Measurements from ENCODE around the gene HSPBP1.

Gene HSPBP1

DNA sequence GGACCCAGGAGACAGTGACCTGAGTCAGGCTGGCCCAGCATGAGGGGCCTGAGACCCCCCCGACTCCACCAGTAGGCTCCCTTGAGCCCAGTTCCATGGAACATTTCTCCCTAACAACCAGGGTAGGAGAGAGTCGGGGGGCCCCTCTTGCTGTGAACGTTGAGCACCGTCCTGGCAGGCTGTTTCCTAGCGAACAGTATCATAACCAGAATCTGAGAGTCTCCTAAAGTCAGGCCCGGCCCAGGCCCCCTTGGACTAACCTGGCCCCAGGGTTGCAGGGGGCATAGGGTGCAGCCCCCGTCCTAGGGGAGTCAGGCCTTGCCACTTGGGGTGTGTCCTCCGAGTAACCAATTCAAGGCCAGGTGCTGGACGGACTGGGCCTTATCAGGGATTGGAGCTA lies 31.5 kb upstream of the HSPBP1 start:
- Histone ChIP-seq H3K9me3 (ENCODE audit: control insufficient read depth, insufficient read depth, low read depth, low read length) (no peaks in the 10 kb centered on the region), H3K36me3 (ENCODE audit: control insufficient read depth in 2 of 2, insufficient read depth in 1 of 2, low read length in 2 of 2) (peaks cover 14 to 37% of the 10 kb centered on the region in 2 experiments), H3K4me1 (ENCODE audit: control insufficient read depth, insufficient read depth, low read length) (no peaks in the 10 kb centered on the region), H3K4me3 (ENCODE audit: low read depth, low read length) (no peak overlapping the region), H3K27ac (ENCODE audit: extremely low read depth, low read depth, low read length) (no peak overlapping the region)
- ChIA-PET POLR2A (interaction anchor here (1.0 to 1.4 kb wide), 2 partner anchors 27 to 78 kb away, joined by 3 read pairs; no protein-coding TSS in a partner anchor), CTCF (interaction anchor here (5.7 kb wide), 1 partner anchor 9 kb away, joined by 45 read pairs; no protein-coding TSS in a partner anchor)
- no peak for TF ChIP-seq ZNF658 (tag by site-specific recombination; IDR thresholded peaks at IDR 0.05)

DNA sequence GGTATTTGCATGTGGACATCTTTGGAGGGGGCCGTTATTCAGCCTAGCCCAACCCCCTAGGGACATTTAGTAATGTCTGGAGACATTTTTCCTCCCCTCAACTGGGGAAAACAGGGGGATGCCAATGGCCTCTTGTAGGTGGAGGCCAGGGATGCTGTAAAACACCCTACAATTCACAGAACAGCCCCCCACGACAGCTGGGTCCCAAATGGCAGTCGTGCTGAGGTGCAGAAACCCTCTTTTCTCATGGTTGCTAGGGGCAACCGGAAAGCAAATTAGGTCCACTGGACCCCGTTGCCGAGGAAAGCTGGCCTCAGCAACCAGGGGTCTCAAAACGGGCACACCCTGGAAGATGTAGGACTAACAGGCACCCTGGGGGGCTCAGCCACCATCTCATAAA lies 30.6 kb upstream of the HSPBP1 start:
- ChIA-PET CTCF (interaction anchor here (0.9 kb wide), 1 partner anchor 9 kb away, joined by 4 read pairs; no protein-coding TSS in a partner anchor), POLR2A (interaction anchor here (0.5 kb wide), 1 partner anchor 17 kb away, joined by 3 read pairs; no protein-coding TSS in a partner anchor)
- no peak overlapping the region for H3K27ac ChIP-seq (ENCODE audit: extremely low read depth, low read depth, low read length)
- H3K36me3 ChIP-seq (ENCODE audit: control insufficient read depth in 2 of 2, insufficient read depth in 1 of 2, low read length in 2 of 2): peaks cover 17 to 46% of the 10 kb centered on the region in 2 experiments
- no peaks in the 10 kb centered on the region for H3K4me1 ChIP-seq (ENCODE audit: control insufficient read depth, insufficient read depth, low read length)
- no peaks in the 10 kb centered on the region for H3K9me3 ChIP-seq (ENCODE audit: control insufficient read depth, insufficient read depth, low read depth, low read length)
- H3K4me3 ChIP-seq (ENCODE audit: low read depth, low read length): no peak overlapping the region
- TF ChIP-seq MZF1 (tag by site-specific recombination; IDR thresholded peaks at IDR 0.05; ENCODE audit: borderline replicate concordance) (no peak), ZBTB1 (tag by site-specific recombination; IDR thresholded peaks at IDR 0.05) (no peak), ZNF354C (tag by site-specific recombination; IDR thresholded peaks at IDR 0.05; ENCODE audit: borderline replicate concordance, low read depth) (no peak), HOXA7 (CRISPR knock-in tag; IDR thresholded peaks at IDR 0.05; ENCODE audit: borderline replicate concordance) (no peak), ZNF777 (tag by site-specific recombination; IDR thresholded peaks at IDR 0.05; ENCODE audit: borderline replicate concordance) (no peak), KLF1 (tag by site-specific recombination; IDR thresholded peaks at IDR 0.05) (no peak), ZNF560 (tag by site-specific recombination; IDR thresholded peaks at IDR 0.05; ENCODE audit: borderline replicate concordance) (no peak), SP2 (tag by site-specific recombination; IDR thresholded peaks at IDR 0.05) (no peak), ZNF138 (tag by site-specific recombination; IDR thresholded peaks at IDR 0.05; ENCODE audit: borderline replicate concordance) (no peak), ZFHX2 (tag by site-specific recombination; conservative IDR thresholded peaks at IDR 0.05) (no peak), ZNF76 (tag by site-specific recombination; IDR thresholded peaks at IDR 0.05; ENCODE audit: borderline replicate concordance, low read depth) (no peak), ZNF223 (tag by site-specific recombination; IDR thresholded peaks at IDR 0.05) (no peak), ZFP69B (tag by site-specific recombination; IDR thresholded peaks at IDR 0.05) (no peak), RBAK (tag by site-specific recombination; IDR thresholded peaks at IDR 0.05) (no peak), ZNF292 (tag by site-specific recombination; IDR thresholded peaks at IDR 0.05; ENCODE audit: borderline replicate concordance, low read depth) (no peak)
- TF ChIP-seq, protein P1, sequence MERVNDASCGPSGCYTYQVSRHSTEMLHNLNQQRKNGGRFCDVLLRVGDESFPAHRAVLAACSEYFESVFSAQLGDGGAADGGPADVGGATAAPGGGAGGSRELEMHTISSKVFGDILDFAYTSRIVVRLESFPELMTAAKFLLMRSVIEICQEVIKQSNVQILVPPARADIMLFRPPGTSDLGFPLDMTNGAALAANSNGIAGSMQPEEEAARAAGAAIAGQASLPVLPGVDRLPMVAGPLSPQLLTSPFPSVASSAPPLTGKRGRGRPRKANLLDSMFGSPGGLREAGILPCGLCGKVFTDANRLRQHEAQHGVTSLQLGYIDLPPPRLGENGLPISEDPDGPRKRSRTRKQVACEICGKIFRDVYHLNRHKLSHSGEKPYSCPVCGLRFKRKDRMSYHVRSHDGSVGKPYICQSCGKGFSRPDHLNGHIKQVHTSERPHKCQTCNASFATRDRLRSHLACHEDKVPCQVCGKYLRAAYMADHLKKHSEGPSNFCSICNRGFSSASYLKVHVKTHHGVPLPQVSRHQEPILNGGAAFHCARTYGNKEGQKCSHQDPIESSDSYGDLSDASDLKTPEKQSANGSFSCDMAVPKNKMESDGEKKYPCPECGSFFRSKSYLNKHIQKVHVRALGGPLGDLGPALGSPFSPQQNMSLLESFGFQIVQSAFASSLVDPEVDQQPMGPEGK (tag by site-specific recombination; IDR thresholded peaks at IDR 0.05): no peak
- TF ChIP-seq, protein P2, sequence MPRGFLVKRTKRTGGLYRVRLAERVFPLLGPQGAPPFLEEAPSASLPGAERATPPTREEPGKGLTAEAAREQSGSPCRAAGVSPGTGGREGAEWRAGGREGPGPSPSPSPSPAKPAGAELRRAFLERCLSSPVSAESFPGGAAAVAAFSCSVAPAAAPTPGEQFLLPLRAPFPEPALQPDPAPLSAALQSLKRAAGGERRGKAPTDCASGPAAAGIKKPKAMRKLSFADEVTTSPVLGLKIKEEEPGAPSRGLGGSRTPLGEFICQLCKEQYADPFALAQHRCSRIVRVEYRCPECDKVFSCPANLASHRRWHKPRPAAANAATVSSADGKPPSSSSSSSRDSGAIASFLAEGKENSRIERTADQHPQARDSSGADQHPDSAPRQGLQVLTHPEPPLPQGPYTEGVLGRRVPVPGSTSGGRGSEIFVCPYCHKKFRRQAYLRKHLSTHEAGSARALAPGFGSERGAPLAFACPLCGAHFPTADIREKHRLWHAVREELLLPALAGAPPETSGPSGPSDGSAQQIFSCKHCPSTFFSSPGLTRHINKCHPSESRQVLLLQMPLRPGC (tag by site-specific recombination; IDR thresholded peaks at IDR 0.05): no peak
- TF ChIP-seq, protein P3, sequence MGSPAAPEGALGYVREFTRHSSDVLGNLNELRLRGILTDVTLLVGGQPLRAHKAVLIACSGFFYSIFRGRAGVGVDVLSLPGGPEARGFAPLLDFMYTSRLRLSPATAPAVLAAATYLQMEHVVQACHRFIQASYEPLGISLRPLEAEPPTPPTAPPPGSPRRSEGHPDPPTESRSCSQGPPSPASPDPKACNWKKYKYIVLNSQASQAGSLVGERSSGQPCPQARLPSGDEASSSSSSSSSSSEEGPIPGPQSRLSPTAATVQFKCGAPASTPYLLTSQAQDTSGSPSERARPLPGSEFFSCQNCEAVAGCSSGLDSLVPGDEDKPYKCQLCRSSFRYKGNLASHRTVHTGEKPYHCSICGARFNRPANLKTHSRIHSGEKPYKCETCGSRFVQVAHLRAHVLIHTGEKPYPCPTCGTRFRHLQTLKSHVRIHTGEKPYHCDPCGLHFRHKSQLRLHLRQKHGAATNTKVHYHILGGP (tag by site-specific recombination; IDR thresholded peaks at IDR 0.05): no peak

Measured in HEK293 (cell line).